ENCODE measurements around the gene PITX1.
"Not testable (repeated sequence)": the region's sequence is repeated elsewhere in the genome, so short reads cannot be mapped to it uniquely, and the experiment has no call there.

Gene PITX1

GRCh38 chr5:135033901-135034235 lies at the start of gene PITX1:
TSS of gene PITX1 (minus strand) at chr5:135034228. CDS start at chr5:135033881, 347 bp downstream.
- DNase-seq = no peak

- not testable (repeated sequence) for DNase-seq
Observed at GRCh38 chr5:135083334-135083733, 49.3 kb upstream of the PITX1 start.

GRCh38 chr5:135081240-135081639 lies 47.2 kb upstream of the PITX1 start:
- no peak for DNase-seq

GRCh38 chr5:135079760-135080159 lies 45.7 kb upstream of the PITX1 start:
- DNase-seq = no peak

- DNase-seq = no peak
Observed at GRCh38 chr5:135079099-135079681, 45.2 kb upstream of the PITX1 start.

- DNase-seq = no peak
Observed at GRCh38 chr5:135076801-135077200, 42.8 kb upstream of the PITX1 start.

GRCh38 chr5:135076051-135076491 lies 42.0 kb upstream of the PITX1 start:
- DNase-seq = no peak

- DNase-seq = no peak
Observed at GRCh38 chr5:135075621-135076020, 41.6 kb upstream of the PITX1 start.

GRCh38 chr5:135073761-135074345 lies 39.8 kb upstream of the PITX1 start:
- DNase-seq = no peak

- no peak for DNase-seq
Observed at GRCh38 chr5:135072387-135073281, 38.6 kb upstream of the PITX1 start.

GRCh38 chr5:135071311-135071710 lies 37.3 kb upstream of the PITX1 start:
- no peak for DNase-seq

- no peak for DNase-seq
Observed at GRCh38 chr5:135069895-135070657, 36.0 kb upstream of the PITX1 start.

- no peak for DNase-seq
Observed at GRCh38 chr5:135069016-135069770, 35.2 kb upstream of the PITX1 start.

GRCh38 chr5:135067587-135067986 lies 33.6 kb upstream of the PITX1 start:
- no peak for DNase-seq

- DNase-seq = no peak
Observed at GRCh38 chr5:135066781-135067180, 32.8 kb upstream of the PITX1 start.

- DNase-seq = no peak
Observed at GRCh38 chr5:135065306-135066265, 31.6 kb upstream of the PITX1 start.

- DNase-seq = no peak
Observed at GRCh38 chr5:135064235-135064570, 30.2 kb upstream of the PITX1 start.

GRCh38 chr5:135063511-135064234 lies 29.6 kb upstream of the PITX1 start:
- DNase-seq = no peak

- no peak for DNase-seq
Observed at GRCh38 chr5:135063056-135063445, 29.0 kb upstream of the PITX1 start.

- DNase-seq = no peak
Observed at GRCh38 chr5:135062216-135063055, 28.4 kb upstream of the PITX1 start.
